GM20000 (cell line): ENCODE measurements around the gene PTPRM.
"Not testable (repeated sequence)": the region's sequence is repeated elsewhere in the genome, so short reads cannot be mapped to it uniquely, and the experiment has no call there.

Experiments
- DNase-seq: peaks from one replicate; pipeline ENCODE4 v3.0.0; 2012; ENCODE audit warnings: low spot score
- CTCF ChIP-seq: IDR thresholded peaks from 2 replicates; pipeline ENCODE4 v1.5.1; 2012; ENCODE audit warnings: mild to moderate bottlenecking, control low read depth; ENCODE audit errors: extremely low read depth, missing control alignments

PTPRM gene

DNA sequence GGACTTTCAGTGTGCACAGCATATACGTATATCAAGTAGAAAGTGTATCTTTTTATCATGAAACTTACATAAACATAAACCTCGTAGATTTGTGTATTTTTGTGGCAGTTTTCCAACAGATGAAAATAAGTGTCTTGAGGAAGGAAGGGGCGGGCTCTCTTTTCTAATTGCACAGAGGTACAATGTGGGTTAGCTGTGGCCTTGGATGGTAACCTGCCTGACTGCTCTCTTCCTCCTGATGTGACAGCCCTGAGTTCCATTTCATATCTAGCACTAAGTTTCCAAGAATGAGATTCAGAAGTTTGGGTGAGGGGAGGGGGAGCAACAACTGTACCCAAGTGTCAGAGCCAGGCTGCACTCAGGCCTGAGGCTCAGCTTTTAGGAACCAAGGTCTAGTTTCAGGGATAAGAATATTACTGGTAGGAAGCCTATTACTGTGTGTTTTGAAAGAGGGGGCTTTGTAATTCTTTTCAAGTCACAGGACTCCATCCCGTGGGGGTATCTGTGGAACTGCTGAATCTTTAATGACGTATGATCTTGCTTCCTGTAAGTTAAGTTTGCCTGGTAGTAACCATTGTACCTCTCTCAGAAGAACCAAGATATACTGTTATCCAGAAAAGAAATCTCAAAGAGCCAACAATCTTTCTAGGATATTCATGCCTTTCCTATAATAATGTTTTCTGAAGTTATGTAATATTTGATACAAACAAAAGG lies 483.7 kb downstream of the PTPRM start:
- DNase-seq: no peak

DNA sequence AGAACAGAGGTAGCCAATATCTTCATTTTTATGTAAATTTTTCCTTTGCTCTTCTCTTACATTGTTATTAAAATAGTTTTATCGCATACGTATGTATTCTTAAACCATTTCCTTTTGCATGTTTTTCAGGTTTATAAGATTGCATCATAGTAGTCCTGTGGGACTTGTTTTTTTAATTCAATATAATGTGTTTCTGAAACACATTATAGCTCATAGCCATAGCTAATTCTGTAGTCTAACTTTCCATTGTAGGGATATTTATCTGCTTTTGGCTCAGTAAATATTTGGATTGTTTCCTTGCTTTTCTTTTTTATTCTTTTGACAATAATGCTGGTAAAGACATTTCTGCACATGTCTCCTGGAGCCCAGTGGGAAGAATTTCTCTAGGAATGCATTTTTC lies 484.3 kb downstream of the PTPRM start:
- no peak for DNase-seq
- no peak for TF ChIP-seq CTCF

More for the DNA sequence above, 483.7 kb downstream of the PTPRM start:
- no peak for TF ChIP-seq CTCF

DNA sequence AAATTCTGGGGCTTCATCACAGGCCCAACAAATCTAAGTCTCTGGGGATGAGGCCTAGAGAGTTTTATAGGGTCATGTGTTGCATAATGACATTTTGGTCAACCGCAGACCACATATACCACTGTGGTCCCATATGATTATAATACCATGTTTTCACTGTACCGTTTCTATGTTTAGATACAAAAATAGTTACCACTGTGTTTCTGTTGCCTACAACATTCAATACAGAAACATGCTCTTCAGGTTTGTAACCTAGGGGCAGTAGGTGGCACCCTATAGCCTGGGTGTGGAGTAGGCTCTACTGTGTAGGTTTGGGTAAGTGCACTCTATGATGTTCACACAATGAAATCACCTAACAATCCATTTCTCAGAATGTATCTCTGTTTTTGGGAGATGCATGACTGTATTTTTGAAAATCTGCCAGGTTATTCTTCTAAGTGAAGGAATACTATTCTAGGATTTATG lies 485.2 kb downstream of the PTPRM start:
- TF ChIP-seq CTCF: no peak
- DNase-seq: no peak

DNA sequence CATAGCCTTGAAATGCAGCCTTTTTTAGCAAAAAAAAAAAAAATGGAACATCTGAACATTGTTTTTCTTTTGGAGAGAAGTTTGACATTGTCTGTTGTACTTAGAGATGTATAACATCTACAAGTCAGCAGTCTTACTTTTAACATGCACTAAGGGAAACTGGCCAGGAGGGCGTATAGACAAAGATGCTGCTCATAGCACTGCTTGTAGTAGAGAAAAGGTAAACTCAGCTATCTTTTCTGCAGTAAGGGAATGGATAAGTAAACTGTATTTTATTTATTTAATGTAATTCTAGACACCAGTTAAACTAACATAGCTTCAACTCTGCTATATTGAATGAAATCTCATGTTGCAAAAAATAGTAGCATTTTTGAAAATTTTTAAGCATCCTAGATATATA lies 489.6 kb downstream of the PTPRM start:
- DNase-seq: no peak
- TF ChIP-seq CTCF: no peak

DNA sequence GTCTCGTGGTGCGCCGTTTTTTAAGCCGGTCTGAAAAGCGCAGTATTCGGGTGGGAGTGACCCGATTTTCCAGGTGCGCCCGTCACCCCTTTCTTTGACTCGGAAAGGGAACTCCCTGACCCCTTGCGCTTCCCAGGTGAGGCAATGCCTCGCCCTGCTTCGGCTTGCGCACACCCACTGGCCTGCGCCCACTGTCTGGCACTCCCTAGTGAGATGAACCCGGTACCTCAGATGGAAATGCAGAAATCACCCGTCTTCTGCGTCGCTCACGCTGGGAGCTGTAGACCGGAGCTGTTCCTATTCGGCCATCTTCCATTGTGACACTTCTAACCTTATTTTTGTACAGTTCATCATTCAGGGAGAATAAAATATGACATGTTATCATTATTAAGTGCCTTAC lies 496.0 kb downstream of the PTPRM start:
- not testable (repeated sequence) for DNase-seq

DNA sequence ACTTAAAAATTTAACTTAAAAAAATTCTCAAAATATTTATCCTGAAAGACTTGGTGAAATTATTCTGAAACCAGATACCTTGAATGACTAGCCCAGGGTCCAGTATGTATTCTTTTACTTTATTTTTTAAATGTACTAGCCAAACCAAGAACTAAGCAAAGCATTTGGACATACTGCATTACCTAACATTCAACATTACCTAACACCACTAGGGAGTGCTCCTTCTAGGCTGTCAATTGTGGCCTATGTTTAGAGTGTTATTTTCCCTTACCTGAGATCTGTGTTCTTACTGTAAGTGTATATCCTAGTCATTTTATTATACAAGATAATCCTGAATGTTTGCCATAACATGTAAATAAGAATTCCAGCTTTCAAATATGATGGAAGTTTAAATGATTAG lies 496.6 kb downstream of the PTPRM start:
- no peak for DNase-seq
- TF ChIP-seq CTCF: no peak

DNA sequence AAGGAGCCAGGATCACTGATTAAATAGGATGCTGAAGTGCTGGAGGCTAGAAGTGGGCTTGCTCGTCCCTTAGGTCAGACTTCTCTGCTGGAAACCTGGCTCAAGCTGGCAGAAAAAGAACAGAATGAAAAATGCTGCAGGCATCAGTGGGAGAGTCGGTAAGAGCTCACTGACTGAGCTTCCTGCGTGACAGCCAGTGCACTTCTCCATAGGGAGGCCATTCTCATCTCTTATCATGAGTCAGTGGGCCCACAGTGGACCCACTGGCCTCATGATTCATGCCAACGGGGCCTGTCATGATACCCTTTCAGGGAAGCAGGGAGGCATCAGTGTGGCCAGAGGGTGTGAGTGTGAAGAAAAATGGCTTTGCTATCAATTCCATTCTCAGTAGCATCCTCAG lies 498.2 kb downstream of the PTPRM start:
- TF ChIP-seq CTCF: no peak
- DNase-seq: no peak

- no peak for DNase-seq
- TF ChIP-seq CTCF: no peak
Observed at GRCh38 chr18:8065773-8066172, 498.7 kb downstream of the PTPRM start.
